Activated naive CD4-positive, alpha-beta T cell treated with Interleukin-2 at 50 U/mL for 16 hours (primary cell): Measurements from ENCODE around the gene NUDC.

Experiments used
- DNase-seq: peaks from one replicate; pipeline ENCODE4 v3.0.0-alpha.2; 2020

NUDC gene

DNA sequence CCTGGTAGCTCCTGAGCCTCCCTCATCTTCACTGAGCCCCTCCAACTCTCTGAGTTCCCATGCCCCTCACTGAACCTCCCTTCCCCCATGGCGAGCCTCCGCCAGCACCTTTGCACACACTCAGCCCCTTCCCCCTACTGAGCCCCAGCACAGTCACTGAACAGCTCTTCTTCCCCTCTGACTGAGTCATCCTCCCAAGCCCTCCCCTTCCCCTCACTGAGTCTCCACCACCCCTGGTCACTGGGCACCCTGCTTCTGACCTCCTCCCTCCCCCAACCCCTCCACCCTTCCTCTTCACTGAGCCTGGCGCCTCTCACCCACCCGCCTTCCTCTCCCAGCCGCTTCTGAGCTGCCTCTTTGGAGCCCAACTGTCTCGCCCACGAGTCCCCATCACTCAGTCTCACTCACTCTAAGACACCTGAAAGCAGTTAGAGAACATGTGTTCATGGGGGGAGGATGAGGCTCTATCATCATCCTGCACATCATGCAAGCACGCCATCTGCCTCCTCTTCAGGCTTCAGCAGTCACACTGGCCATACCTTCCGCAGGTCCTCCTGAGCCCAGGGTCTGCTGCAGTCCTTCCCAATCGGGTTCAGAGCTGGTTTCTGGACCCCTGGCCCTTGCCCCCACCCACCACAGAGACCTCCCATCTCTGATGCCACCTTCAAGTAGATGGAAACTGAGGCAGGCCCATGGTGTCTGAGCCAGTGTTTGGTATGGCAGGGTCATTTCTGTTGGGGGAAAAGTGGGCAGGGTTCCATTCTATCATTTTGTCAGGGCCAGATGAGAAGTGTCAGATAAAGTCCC is 70.0 kb downstream of the NUDC start:
- no peak for DNase-seq

DNA sequence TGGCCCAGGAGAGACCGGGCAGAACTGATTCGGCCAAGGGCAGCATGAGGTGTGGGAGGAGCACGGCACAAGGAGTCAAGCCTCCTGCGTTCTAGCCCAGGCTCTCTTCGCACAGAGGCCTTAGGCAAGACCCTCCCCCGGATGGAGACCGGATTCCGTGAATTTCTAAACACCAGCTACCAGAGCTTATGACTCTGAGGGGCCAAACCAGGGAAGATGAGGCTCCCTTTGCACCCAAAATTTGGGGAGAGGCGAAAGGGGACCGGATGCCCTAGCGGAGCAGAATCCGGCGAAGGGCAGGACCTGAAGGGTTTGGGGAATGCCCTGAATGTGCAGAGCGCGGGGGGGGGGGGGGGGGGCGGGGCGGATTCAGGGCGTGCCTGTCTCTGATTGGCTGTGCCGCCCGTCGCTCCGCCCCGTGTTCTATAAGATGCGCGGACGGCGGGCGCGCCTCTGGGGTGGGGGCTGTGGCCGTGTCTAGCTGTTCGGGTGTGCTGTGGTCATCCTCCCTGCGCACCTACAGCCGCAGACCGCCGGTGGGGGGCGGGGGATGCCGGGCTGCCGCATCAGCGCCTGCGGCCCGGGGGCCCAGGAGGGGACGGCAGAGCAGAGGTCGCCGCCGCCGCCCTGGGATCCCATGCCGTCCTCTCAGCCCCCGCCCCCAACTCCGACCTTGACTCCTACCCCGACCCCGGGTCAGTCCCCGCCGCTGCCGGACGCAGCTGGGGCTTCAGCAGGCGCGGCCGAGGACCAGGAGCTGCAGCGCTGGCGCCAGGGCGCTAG is 71.9 kb downstream of the NUDC start, which contains the start of gene TRNP1:
Gene TRNP1 (plus strand): TSS at position 456 of the 783 bp plus-strand sequence. CDS start 95 bp downstream, at position 551.
- DNase-seq: peak; percentile 75

GRCh38 chr1:26994020-26994786 is 72.7 kb downstream of the NUDC start:
- peak; percentile 33 for DNase-seq

DNA sequence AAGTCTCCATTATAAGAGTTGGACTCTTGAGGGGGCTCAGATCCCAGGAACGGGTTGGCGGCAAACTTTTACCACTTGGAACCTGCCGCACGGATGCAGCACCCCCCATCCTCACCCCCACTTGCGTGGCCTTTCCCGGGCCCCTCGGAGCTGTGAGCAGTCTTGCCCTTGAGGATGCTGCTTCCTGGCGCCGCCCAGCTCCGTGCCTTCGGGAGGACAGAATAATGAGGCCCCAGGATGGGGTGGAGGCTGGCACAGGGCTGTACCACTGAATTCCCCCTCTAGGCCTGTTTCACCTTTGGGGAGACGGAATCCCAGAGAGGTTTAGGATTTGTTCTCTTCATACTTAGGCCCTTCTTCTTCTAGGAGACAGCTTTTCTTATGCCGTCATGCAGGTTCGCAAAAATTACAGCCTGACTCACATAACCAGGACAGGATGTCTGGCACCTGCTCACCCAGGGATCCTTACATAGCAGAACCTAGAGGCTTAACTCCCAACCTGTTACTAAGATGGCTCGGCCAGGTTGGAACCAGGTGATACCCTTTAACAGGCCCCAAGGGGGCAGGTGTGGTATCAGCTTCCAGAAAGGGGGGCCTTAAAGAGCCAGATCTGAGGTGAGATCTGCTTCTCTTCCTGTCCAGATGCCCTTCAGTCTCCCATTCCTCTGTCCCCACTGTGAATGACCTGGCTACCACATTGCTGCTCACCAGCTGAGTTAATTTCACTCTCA is 73.4 kb downstream of the NUDC start:
- no peak for DNase-seq

DNA sequence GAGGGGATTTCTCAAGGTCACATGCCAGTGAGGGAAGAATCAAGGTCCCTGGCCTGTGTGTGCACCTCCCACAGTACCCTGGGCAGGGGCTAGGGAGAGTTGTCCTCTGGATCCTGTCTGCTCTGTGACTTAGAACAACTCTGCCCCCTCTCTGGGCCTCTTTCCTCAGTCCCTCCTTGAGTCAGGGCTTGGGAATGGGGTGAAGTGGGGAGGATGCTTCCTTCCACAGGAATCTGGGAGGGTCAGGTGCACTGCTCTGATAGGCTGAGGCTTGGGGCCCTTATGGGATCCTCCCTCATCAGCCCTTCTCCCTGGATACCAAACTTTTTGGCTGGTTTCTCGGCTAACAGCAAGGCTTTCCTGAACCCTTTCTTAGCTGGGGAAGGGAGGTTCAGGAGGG is 74.5 kb downstream of the NUDC start:
- DNase-seq: no peak
